GM12872 (cell line): Measurements from ENCODE around the gene OBP2B.
"Not testable (repeated sequence)": the region's sequence is repeated elsewhere in the genome, so short reads cannot be mapped to it uniquely, and the experiment has no call there.

Source experiments
- TF ChIP-seq, protein P1 (sequence below): IDR thresholded peaks from 3 replicates; pipeline ENCODE4 v1.5.1; 2011; ENCODE audit warnings: low read depth, mild to moderate bottlenecking, low read length, moderate library complexity; ENCODE audit not compliant: insufficient read depth

The OBP2B gene, protein sequence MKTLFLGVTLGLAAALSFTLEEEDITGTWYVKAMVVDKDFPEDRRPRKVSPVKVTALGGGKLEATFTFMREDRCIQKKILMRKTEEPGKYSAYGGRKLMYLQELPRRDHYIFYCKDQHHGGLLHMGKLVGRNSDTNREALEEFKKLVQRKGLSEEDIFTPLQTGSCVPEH

DNA sequence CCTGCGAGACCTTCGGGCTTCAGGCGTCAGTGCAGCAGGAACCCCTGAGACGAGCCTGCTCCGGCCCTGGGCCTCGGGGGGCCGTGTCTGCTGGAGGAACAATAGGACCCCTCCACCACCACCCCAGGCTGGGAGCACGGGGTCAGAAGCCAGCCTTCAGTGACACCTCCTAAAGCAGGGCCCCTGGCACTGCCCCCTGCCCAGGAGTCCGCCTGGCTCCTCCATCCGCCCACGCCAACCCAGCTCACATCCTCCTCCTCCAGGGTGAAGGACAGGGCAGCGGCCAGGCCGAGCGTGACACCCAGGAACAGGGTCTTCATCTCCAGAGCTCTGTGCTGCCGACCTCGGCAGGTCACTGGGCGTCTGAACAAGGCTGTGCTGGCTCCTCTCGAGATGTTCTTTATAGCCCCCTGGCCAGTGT, at the start of gene OBP2B:
OBP2B (minus strand) TSS at position 371 of the 421 bp plus-strand sequence; CDS start at position 320, 51 bp downstream.
- TF ChIP-seq, protein P1, sequence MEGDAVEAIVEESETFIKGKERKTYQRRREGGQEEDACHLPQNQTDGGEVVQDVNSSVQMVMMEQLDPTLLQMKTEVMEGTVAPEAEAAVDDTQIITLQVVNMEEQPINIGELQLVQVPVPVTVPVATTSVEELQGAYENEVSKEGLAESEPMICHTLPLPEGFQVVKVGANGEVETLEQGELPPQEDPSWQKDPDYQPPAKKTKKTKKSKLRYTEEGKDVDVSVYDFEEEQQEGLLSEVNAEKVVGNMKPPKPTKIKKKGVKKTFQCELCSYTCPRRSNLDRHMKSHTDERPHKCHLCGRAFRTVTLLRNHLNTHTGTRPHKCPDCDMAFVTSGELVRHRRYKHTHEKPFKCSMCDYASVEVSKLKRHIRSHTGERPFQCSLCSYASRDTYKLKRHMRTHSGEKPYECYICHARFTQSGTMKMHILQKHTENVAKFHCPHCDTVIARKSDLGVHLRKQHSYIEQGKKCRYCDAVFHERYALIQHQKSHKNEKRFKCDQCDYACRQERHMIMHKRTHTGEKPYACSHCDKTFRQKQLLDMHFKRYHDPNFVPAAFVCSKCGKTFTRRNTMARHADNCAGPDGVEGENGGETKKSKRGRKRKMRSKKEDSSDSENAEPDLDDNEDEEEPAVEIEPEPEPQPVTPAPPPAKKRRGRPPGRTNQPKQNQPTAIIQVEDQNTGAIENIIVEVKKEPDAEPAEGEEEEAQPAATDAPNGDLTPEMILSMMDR: not testable (repeated sequence)

DNA sequence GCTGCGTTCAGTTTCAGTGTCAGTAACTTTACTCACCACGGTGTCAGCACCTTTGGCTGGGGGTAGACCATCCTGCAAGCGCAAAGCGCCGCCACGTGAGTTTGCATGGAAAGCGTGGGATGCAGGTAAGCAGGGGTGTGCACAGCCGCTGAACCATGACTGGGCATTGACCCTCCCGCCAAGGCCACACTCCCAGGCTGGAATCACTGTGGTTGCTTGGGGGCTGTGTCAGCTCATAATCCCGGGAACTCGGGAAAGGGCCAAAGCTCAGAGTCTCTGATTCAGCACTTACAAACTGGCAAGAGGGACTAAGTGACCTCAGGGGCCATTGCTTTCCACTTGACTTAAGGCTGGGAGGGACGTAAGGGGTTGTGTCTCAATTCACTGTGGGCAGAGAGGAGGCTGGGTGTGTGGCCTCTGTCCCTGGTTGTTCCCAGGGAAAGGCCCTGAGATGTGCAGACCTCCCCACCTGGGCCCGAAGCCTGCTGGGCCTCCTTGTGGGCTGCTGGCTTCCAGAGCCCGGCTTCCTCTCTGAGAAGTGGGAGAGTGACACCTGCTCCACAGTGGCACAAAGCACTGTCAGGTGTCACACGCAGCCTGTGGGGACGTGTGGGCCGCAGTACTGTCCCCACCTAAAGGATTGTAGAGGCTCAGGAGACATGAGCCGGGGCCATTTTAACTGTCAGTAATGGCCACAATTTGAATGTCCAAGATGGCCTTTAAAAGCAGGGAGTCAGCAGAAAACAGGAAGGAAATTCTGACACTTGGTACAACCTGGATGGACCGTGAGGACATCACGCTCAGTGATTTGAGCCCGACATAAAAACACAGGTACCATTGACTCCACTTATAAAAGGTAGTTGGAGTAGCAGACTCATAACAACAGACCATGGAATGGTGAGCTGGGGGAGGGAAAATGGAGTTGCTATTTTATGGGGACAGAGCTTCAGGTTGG, 49.3 kb upstream of the OBP2B start:
- TF ChIP-seq, protein P1: no peak

DNA sequence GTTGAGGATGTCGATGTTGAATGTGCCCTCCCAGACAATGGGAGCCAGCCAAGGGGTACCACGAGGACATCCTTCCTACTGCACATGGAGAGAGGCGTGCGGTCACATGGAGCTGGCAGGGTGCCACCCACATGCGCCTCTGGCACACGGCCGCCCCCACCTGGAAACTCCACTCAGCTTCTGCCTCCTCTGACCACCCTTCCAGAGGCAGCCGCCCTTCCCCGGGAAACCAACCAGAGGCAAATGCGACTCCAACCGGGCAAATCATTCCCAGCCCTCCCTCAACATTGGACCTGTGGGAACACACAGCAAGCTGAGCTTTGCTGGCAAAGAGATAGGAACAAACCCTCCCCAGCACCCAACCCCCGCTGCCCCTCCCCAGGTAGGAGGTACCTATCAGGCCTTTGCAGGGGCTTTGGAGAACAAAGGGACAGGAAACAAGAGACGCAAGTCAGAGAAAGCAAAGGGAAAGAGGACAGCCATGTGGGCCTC, 48.5 kb upstream of the OBP2B start:
- TF ChIP-seq, protein P1: no peak

DNA sequence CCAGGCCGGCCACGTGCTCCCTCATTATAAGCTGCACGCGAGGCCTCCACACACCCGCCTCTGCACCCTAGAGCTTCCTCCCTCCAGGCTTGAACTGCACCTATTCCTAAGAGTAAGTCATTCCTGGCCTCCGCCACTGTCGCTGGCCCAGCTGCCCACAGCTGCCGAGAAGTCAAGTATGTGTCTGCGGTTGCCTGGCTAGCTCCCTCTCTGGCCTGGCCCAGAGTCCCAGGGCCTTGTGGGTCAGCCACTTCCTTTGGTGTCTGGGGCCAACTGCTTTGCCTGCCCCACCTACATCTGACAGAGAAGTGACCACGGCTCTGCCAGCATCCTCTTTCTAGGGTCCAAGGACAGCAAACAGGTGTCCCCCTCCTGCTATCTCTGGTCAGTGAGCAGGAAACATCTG, 47.6 kb upstream of the OBP2B start:
- TF ChIP-seq, protein P1: no peak

DNA sequence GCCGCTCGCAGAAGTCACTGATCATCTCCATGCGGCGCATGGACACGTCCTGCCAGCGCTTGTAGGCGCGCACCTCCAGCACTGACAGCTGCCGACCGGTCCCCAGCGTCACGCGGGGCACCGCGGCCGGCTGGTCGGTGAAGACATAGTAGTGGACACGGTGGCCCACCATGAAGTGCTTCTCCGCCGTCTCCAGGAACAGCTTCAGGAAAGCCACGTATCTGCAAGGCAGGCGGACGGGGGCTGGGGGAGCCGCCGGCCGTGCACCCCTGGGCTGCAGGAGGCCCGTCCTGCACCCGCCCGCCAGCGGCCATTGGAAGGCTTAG, 47.0 kb upstream of the OBP2B start:
- TF ChIP-seq, protein P1: no peak

DNA sequence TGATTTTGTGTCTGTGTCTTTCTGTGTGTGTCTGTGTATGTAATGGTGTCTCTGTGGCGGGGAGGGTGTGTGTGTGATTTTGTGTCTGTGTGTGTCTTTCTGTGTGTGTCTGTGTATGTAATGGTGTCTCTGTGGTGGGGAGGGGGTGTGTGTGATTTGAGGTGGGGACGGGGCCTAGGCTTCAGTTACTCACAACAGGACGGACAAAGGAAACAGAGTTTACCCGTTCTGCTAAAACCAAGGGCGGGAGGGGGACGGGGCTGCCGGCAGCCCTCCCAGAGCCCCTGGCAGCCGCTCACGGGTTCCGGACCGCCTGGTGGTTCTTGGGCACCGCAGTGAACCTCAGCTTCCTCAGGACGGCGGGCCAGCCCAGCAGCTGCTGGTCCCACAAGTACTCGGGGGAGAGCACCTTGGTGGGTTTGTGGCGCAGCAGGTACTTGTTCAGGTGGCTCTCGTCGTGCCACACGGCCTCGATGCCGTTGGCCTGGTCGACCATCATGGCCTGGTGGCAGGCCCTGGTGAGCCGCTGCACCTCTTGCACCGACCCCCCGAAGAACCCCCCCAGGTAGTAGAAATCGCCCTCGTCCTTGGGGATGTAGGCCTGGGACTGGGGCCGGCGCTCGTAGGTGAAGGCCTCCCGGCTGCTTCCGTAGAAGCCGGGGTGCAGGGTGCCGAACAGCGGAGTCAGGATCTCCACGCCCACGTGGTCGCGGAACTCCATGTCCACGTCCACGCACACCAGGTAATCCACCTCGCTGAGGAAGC, 46.5 kb upstream of the OBP2B start:
- TF ChIP-seq, protein P1: no peak

DNA sequence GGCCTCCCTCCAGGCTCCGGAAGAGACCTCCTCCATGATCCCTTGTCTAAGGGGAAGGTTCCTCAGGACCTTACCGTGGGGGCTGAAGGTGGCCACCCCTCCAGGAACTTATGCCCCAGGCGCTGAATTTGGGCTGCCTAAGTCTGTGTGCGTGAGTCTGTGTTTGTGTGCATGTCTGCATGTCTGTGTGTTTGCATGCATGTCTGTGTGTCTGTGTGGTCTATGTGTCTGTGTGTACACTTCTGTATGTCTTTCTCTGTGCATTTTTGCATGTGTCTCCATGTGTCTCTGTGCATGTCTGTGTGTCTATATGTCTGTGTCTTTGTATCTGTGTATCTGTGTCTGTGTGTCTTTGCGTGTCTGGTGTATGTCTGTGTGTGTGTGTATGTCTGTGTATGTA, 45.4 kb upstream of the OBP2B start:
- TF ChIP-seq, protein P1: no peak
